GM19328 (cell line): ENCODE data around the gene TTC23L.

Source experiments
- ATAC-seq: cut with Tn5 transposase; IDR thresholded peaks from one replicate; pipeline ENCODE4 v1.9.1; 2021; ENCODE audit warnings: mild to moderate bottlenecking, moderate library complexity; ENCODE audit not compliant: unreplicated experiment

Gene TTC23L

GRCh38 chr5:34867660-34868059, 28.7 kb downstream of the TTC23L start:
- no peak for ATAC-seq

GRCh38 chr5:34868791-34869190, 29.8 kb downstream of the TTC23L start:
- no peak for ATAC-seq

GRCh38 chr5:34869256-34869655, 30.3 kb downstream of the TTC23L start:
- no peak for ATAC-seq

GRCh38 chr5:34870382-34870781, 31.4 kb downstream of the TTC23L start:
- no peak for ATAC-seq

GRCh38 chr5:34876275-34876674, 37.3 kb downstream of the TTC23L start:
- no peak for ATAC-seq

- no peak for ATAC-seq
Observed at GRCh38 chr5:34881246-34881645, 42.3 kb downstream of the TTC23L start.

- no peak for ATAC-seq
Observed at GRCh38 chr5:34886392-34887119, 47.6 kb downstream of the TTC23L start.

- no peak for ATAC-seq
Observed at GRCh38 chr5:34889394-34889793, 50.4 kb downstream of the TTC23L start.

- ATAC-seq, result no peak
Observed at GRCh38 chr5:34891981-34892380, 53.0 kb downstream of the TTC23L start.

- no peak for ATAC-seq
Observed at GRCh38 chr5:34892414-34892813, 53.5 kb downstream of the TTC23L start.

- no peak for ATAC-seq
Observed at GRCh38 chr5:34894716-34895115, 55.8 kb downstream of the TTC23L start.

- ATAC-seq, result no peak
Observed at GRCh38 chr5:34895641-34896419, 56.9 kb downstream of the TTC23L start.

- ATAC-seq, result no peak
Observed at GRCh38 chr5:34897646-34898045, 58.7 kb downstream of the TTC23L start.

GRCh38 chr5:34898258-34898895, 59.4 kb downstream of the TTC23L start:
- peak; percentile 59 for ATAC-seq

- no peak for ATAC-seq
Observed at GRCh38 chr5:34899066-34899465, 60.1 kb downstream of the TTC23L start.

- ATAC-seq, result no peak
Observed at GRCh38 chr5:34900652-34901051, 61.7 kb downstream of the TTC23L start.

- ATAC-seq, result no peak
Observed at GRCh38 chr5:34903260-34903659, 64.3 kb downstream of the TTC23L start.

- ATAC-seq, result no peak
Observed at GRCh38 chr5:34905564-34905963, 66.6 kb downstream of the TTC23L start.

GRCh38 chr5:34913072-34913471, 74.1 kb downstream of the TTC23L start:
- no peak for ATAC-seq

- peak; percentile 5 for ATAC-seq
Observed at GRCh38 chr5:34914671-34915138, 75.7 kb downstream of the TTC23L start.

GRCh38 chr5:34915139-34915855, 76.3 kb downstream of the TTC23L start, which contains the start of the genes BRIX1 and RAD1:
BRIX1 (plus strand) TSS chr5:34915711; CDS start chr5:34915739, 28 bp downstream.
RAD1 (minus strand) TSS chr5:34915504; CDS start chr5:34914892, 612 bp downstream.
- ATAC-seq, result peak; percentile 99
